ENCODE results near the gene VANGL1.
A peak's percentile ranks its signal among the peaks of the same experiment; 100 is the strongest.

VANGL1 gene

DNA sequence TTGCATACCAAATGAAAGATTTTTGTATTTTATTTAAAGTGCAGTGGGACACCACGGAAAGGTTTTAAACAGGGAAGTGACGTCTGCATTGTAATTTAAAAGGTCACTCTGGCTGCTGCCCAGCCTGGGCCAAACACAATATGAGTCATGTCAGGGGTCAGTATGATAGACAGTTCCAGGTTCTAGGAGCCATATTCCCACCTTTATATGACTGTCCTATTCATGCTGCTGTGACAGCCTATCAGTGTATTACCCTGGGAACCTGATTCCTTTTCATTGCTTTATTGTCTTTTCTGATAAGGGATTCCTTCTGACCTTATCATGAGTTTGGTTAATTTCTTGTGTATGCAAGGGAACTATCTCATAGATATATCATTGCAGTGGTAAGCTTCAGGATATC lies 5.3 kb downstream of the VANGL1 start:
- DNase-seq, result no peak

DNA sequence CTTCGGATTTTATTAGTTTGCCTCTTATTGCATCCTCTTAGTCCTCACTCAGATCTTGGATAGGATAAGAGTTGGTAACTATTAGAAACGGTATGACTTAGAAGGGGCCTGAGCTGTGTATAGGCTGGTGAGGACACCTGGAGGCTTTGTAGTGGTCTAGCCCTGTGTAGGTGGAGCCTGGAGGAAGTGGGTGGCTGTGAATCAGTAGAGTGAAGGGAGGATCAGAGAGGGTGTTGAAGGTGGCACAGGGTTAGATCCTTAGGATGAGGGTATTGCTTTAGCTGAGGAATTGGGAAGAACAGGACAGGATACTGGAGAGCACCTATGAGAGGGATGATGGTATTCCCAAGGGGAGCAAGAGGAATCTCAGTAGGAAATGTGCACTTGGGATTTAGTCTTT lies 5.7 kb downstream of the VANGL1 start:
- DNase-seq, result peak; percentile 21

DNA sequence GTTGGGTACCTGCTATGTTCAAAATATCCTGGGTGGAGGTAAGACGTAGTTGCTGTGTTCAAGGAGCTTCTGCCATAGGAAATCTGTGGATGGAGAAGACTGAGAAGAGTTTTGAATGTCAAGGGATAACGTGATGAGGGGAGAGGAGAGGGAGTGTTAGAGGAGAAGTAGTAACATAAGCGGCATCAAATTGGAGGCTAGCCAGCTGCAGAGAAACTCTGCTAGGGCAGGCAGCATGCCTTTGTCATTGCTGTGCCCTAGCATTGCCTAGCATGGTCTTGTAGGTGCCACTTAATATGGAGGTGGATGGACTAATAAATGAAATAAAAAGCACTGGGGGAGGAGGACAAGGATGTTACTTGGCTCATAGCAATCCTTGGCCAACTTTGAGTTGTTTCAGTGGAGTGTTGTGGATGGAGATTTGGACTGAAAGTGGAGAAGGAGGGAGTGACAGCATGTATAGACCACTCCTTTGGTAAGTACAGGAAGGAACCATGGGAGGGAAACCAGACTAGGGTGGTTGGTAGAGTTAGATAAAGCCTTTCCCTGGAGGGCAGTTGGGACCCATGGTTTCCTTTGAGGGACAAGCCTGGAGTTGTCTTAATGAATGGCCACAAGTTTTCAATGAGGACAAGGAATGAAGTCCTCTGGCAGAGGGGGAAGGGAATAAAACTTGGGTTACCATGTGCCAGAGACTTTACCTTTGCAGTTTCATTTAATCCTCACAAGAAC lies 6.3 kb downstream of the VANGL1 start:
- DNase-seq, result no peak

DNA sequence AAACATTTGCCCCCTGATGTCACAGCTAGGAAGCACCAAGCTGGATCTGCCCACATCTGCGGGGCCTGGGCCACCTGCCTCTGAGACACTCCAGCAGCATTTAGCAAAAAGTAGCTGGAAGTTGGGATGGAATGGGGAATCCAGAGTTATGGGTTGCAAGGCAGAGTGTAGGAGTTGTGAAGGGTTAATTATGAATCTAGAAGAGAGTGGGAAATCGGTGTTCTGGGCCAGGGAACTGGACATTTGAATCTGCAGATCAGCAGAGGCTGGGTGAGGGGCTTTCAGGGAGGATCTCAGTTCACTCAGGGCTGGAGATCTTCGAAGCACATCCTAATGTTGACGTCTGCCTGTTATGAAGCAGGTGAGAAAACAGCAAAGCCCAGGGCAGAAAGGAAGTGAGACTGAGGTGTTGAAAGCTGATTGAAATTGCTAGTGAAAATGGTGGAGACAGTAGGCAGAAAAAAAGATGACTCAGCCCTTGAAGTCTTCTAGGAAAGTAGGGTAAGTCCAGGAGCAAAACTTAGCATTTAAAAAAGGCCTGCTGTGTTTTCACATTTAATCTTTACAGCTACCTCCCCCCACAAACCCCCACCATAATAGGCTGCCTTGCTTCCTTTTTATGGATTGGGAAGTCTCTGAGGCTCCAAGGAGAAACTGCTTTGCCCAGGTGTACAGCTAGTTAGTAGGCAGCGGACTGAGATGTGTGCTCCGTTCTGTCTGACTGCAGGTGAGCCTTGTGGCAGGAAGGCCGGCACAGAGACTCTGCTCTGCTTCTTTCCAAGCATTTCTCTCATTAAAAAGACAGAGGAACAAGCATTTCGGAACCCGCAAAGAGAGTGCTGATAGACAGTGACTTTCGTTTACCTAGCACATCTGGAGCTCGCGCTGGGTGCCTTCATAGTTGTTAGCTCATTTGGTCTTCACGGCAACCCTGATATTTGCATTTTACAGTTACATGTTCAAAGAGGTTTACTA lies 7.2 kb downstream of the VANGL1 start:
- peak; percentile 37 for DNase-seq

DNA sequence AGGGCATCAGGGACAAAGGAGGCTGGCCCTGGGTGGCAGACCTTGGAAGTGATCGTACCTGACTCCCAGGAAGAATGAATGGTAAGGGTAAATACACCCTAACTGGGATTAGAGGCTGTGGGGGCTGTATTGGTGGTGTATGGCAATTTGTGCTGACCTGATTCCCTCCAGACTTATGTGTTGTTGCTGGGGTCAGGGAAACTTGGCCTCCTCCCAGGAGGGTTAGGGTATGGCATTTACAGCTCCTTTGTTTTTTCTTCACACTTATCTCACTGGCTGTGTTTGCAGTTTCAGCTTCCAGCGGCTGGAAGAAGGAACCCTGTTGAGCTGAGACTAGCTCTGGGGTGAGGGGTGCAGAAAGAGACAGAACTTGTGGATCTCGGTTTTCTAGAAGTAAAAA lies 8.2 kb downstream of the VANGL1 start:
- no peak for DNase-seq

DNA sequence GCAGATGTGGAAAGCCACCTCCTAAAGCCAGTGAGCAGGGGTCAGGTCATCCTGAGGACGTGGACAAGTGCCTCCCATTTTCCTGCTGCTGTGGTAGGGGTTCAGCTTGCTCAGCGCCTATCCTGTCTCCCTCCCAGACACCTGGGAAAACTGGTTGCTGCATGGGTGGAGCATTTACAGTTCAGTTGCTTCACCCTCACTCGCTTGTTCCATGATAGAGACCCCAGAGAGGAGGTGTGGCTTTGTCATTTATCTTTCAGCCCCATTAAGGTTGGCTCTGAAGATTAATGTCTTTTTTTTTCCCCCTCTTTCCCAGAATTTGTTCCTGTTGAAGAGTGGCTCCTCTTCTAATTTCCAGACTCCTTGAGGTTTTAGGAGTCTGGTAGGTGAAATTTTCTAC lies 9.2 kb downstream of the VANGL1 start:
- no peak for DNase-seq

DNA sequence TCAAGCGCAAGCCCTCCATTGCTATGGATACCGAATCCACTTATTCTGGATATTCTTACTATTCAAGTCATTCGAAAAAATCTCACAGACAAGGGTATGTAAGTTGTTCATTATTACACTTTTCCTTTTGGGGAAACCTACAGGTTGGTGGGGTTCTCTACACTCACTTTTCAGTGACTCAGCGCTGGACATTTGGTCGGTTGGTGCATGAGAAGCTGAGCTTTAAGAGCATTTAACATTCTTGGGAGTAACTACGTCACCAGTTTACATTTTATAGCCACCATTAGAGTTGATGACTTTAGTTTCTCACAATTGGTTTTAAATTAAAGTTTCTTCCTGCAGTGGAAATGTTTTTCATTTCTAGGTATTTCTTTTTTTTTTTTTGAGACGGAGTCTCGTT lies 9.6 kb downstream of the VANGL1 start:
- no peak for DNase-seq

DNA sequence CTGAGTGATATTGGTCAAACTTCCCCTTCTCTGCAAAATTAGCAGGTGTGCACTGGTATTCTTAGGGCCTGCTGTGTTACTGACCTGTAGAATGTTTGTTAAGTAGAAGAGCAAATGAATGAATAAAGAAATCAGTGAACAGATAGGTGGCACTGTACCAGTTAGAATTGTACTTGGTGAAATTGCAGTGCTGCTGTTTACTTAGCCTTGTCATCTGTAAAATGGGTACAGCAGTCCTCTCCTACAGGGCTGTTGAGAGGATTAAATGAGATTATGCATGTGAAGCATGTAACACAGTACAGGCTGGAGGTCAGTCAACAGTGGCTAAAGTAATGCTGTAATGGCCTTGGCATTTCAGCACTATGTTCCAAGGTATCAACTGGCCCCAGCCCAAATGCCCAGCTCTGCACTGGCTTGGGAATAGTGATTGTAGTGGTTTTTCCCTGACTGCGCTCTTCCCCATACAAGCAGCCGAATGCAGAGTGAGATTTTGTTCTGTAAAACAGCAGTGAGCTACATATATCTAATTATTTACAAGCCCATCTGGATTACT lies 10.5 kb downstream of the VANGL1 start:
- no peak for DNase-seq

DNA sequence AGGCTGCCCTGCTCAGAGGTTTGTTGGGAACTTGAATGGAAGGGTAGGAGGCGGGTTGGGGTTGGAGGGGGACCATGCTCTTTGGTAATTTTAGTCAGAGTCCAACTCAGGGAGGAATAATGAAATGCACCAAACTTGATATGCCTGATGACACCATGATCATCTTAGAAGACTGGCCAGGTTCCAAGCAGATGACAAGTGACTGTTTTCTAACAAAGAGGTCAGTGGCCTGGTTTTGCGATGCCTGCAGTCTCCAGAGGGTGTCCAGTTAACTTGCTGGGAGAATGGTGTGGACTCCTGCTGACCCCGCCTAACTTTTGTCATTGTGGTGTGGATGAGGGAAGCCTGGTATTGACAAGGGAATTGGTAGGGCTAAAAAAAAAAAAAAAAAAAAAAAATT lies 12.4 kb downstream of the VANGL1 start:
- DNase-seq, result no peak

DNA sequence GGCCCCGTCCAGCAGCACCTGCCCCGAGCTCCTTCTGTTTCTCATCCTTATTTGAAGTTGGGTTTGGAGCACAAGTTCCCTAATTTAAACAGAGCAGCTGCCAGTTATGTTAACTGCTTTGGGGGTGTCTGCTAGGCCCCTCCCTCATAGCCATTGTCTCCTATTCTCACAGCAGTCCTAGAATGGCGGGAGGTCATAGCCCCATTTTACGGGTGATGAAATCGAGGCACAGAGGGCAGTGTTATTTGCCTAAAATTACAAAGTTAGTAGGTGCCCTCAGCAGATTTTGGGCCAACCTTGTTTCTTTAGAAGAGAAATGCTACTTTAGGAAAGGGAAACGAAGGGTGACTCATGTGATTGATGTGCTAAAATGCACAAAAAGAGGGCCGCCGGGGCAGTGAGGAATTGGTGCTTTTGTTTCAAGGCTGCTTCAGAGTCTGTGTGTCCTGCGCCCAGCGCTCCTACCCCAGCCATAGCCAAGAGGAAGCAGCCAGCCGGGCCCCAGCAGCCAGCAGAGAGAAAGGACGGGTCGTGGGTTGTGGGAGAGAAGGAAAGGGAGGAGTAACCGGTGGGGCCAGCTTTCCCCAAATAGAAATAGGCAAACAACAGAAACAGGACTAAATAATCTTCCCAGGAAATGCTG lies 13.0 kb downstream of the VANGL1 start:
- no peak for DNase-seq

DNA sequence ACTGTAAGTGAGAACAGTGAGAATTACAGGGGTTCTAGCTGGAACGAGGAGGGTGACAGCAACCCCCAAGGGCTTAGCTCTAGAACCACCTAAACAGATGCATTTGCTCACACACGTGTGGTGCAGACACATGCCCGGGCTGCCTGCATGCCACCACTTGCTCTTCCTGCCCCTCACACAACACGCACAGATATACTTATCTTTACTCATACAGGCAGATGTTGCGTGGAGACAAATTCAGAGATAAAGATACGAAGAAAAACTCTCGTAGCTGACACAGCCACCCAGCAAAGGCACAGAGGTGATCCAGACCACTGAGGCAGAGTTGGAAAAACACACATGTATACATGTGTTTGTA lies 13.5 kb downstream of the VANGL1 start:
- DNase-seq, result no peak

DNA sequence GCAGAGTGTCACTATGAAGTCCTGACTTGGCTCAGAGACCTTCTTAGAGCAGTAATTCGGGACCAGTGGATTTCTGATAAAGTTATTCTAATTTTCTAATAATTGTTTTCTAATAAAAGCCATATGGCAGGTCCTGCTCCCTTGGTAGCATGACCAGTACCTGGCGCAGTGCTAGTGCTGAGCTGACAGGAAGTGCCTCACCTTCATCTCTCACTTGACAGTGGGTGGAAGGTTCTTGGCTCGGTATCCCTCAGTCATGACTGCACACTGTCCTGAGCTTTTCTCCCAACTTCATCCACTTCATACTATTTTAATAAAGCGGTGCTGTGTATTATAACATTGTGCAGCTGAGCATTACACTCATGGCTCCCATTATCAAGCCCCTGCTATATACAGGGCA lies 14.1 kb downstream of the VANGL1 start:
- no peak for DNase-seq

DNA sequence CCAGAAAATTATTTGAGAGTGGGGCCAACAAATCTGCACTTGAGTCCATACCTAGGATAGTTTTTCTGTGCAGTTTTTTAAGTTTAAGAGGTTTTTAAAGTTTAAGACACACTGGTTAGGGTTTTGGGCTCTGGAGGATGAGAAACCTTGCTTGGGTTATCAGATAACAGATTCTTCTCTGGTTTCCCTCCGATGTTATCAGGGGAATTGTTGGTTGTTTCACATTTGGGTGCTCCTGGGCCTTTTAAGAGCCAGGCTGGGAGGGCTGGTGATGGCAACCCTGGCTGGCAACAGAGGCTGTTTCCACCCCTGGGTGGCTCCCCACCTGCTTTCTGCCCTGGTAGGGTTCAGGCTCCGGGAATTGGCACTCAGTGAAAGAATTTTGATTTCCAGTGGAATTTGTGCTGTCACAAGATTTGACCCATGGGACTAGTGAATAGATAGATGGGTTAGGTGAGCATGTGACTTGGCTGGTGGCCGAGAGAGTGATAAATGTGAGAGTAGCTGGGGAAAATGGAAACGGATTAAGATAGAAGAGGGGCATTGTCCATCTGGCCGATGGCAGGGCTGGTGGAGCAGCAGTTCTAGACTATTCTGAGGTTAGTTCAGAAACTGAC lies 14.8 kb downstream of the VANGL1 start:
- no peak for DNase-seq

DNA sequence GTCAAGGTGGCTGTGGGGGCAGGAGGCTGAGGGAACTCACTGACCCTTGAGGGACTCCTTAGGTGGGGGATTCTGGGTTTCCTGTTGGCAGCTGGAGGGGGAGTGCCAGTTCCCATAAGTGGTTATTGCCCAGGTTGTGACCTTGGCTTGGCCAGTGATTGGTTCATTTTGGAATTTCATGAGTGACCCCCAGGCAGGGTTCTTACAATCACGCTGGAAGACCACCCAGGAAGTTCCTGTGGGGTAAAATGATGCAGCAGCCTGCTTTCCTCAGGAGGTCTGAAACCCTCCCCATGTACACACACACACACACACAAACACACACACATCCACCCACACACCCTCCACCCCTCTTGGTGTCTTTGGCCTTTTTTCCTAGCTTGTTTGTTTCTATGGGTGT lies 16.9 kb downstream of the VANGL1 start:
- DNase-seq, result no peak

DNA sequence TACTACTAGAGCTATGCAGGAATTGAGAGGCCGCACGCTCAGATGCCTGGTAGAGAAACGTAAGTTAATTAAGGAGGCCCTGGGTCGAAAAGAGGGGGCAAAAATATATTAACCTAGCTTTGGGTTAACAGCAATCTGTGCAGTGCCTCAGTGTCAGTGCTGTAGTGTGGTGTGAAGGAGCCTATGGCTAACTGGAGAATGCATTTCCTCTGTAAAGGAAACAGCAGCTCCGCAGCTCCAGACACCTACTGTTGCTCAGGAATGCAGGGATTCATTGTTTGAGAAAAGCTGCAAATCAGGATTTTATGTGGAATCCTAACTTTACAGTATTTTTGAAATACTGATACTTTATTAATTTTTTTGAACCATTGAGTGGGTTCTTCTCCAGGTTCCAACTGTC lies 18.4 kb downstream of the VANGL1 start:
- no peak for DNase-seq

DNA sequence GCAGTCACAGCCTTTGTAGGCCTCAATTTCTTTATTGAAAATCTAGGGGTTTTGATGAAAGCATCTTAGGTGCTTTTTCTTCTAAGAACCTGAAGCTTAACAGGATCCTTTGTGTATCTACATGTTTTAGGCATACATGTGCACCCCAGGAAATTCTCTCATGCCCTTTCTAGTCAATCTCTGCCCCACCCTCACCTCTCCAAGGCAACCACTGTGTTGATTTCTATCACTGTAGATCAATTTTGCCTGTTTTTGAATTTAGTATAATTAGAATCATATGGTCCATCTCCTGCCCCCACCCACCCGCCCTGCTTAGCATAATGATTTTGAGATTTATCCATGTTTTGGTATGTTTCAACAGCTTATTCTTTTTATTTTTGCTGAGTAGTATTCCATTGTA lies 19.4 kb downstream of the VANGL1 start:
- DNase-seq, result no peak

DNA sequence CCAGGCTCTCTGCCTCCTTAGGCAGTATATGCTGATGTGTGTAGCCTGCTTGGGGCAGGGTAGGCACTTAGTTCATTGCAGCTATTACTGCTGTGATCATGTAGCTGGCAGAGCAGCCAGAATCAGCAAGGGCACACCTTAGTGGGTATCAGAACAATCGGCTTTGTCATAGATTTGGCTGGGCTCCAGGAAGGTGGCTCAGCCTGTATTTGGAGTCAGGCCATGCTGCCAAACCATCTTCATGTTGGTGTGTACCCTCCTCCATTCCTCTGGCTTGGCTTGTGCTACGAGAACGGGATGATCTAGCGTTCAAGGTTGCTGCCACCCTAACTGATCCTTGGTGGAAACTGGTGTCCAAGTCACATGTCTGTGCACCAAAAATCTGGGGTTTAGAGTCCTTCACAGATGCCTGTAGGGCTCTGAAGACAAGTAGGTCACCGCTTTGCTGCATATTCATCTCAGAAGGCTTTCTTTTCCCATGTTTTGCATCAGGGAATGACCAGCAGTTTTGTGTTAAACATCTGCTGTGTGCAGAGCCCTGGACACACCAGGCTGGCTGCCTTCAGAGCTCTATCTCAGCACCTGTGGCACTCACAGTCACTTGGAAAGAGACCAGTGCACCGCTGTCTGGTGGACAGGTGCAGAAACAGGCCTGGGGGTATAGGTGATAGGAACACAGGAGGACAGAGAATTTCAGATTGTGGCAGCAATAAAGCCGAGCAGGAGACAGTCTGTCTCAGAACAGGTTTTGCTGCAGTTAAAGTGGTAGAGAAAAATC lies 23.7 kb downstream of the VANGL1 start:
- no peak for DNase-seq

DNA sequence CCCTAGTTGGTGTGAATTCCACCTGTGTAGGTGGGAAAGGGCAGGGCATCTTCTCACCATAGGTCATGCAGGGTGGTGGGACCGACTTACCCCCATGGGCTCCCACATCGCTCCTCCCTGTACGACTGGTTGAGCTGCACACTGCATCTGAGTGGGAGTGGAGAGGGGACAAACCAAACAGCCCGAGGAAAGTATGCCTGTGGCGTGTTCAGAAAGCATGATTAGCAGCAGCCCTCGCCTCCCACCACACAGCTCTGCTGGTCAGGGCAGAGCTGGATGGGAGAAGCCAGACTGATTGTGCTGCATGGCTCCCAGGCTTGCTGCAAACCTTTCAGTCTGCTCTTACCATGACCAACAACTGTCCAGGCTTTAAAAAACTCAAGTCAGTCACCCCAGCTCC lies 24.4 kb downstream of the VANGL1 start:
- no peak for DNase-seq

DNA sequence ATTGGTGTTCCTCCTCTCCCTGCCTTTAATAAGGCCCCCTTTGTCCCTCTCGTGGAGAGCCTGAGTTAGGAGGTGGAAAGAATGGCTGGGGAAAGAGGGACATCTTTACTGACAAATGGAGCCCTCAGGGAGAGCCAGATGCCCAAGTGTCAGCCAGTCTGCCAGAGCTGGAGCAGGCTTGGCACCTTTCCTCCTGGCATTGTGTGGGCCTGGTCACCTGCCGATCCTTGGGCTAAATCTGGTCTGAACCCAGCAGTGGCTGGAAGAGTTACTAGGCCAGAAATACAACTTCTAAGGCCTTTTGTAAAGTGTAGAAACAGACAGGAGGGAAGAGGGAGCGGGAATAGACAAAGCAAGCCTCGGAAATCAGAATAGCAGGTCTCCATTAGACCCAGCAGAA lies 24.9 kb downstream of the VANGL1 start:
- DNase-seq, result no peak

DNA sequence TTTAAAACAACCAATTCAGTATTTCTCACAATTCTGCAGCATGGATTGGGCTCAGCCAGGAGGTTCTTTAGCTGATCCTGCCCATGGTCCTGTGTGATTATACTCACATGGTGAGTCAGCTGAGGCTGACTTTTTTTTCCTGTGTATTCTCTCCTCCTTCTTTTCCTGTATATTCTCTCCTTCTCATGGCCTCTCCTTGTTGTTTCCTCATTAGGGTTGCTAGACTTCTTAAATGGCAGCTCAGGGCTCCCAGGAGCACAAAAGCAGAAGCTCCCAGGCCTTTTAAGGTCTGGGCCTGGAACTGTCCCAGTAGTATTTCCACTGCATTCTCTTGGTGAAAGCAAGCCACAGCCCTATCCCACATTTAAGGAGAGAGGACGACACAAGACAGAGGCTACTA lies 26.8 kb downstream of the VANGL1 start:
- no peak for DNase-seq

DNA sequence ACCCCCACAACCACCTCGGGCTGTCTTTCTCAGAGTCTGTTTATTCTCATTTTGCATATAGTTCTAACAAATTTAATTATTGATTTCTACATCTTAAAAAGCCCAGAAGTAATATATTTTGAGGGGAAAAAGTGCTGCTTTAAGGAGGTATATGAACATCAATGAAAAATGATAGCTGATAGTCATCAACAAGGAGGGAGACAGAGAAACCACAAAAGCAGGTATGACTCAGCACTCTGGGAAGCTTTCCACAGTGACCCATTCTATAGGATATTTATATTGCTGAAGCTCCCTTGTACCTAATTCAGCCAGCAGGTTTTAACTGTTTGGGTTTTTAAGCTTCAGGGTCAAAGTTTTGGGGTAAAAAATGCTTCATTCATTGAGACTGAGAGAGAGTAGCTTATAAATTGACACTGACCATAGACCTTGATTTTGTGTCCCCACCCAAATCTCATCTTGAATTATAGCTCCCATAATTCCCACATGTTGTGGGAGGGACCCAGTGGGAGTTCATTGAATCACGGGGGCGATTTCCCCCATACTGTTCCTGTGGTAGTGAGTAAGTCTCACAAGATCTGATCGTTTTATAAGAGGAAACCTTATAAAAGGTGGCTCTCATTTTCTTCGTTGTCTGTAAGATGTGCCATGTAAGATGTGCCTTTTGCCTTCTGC lies 27.4 kb downstream of the VANGL1 start:
- peak; percentile 7 for DNase-seq

DNA sequence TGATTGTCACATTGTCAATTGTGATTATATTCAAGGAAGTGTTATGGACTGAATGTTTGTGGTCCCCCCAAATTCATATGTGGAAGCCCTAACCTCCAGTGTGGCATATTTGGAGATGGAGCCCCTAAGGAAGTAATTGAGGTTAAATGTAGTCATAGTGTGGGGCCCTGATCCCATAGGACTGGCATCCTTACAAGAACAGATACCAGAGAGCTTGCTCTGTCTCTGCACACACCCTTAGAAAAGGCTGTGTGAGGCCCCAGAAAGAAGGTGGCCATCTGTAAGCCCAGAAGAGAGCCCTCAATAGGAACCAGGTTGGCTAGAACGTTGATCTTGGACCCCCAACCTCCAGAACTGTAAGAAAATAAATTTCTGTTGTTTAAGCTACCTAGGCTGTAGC lies 28.1 kb downstream of the VANGL1 start:
- no peak for DNase-seq
